ENCODE measurements around the gene COX7A1.
"Not testable (repeated sequence)": the region's sequence is repeated elsewhere in the genome, so short reads cannot be mapped to it uniquely, and the experiment has no call there.

- not testable (repeated sequence) for TF ChIP-seq CTCF (conservative IDR thresholded peaks at IDR 0.05 in 1 of 2, IDR thresholded peaks at IDR 0.05 in 1 of 2; ENCODE audit: extremely low read depth in 1 of 2, insufficient read depth in 1 of 2, low read depth in 1 of 2, low read length in 2 of 2); EZH2 (IDR thresholded peaks at IDR 0.05; ENCODE audit: borderline replicate concordance, low read length)
Measured at GRCh38 chr19:36179077-36179476, 26.8 kb upstream of the COX7A1 start.

Measured in mammary epithelial cell (primary cell).